HEK293T (cell line): ENCODE results near the gene EAF2.

Experiments
- FOXA1 ChIP-seq: fragments of 450-650 bp; IDR thresholded peaks from 2 replicates; pipeline ENCODE4 v1.6.1; 2016; ENCODE audit warnings: mild to moderate bottlenecking
- FOXK2 ChIP-seq: fragments of 450-650 bp; IDR thresholded peaks from 2 replicates; pipeline ENCODE4 v1.6.1; 2016; ENCODE audit warnings: mild to moderate bottlenecking
- FOXM1 ChIP-seq: fragments of 450-650 bp; IDR thresholded peaks from 2 replicates; pipeline ENCODE4 v1.6.1; 2017; ENCODE audit warnings: mild to moderate bottlenecking, borderline replicate concordance
- LEF1 ChIP-seq: fragments of 450-650 bp; IDR thresholded peaks from 2 replicates; pipeline ENCODE4 v1.6.1; 2017; ENCODE audit warnings: mild to moderate bottlenecking, borderline replicate concordance
- SP1 ChIP-seq: fragments of 450-650 bp; IDR thresholded peaks from 2 replicates; pipeline ENCODE4 v1.6.1; 2017

DNA sequence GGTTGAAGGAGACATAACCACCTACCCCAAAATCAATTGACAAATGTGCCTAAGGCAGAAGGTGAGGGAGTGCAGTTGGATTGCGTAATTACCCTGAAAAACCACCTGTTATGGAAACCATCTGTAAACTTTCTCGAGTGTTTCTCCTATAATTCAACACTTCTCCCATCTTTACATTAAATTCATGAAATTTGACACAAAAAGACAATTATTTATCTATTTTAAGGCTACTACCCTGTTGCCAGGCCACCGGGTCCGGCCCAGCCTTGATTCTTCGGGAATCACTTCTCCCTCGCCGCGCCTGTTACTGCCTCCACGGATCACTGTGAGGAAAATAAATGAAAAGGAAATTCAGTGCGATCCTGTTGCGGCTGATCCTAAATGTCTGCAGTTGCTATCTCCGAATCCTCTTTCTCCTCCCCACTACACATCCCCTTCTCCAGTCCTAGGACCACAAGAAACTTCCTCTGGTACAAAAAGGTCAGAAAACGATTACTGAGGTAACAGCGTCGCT is 795 bp upstream of the EAF2 start:
- no peak for TF ChIP-seq LEF1
- TF ChIP-seq FOXA1 = no peak
- no peak for TF ChIP-seq SP1
- no peak for TF ChIP-seq FOXM1
- no peak for TF ChIP-seq FOXK2
